Parathyroid adenoma (tissue), 2 donors: ENCODE results near the gene SEMA3E.

Experiments
- H2AFZ ChIP-seq: fragments of 300-600 bp; sonication (generic); one replicate; pipeline ENCODE4 v1.7.0; 2017; ENCODE audit warnings: antibody characterized with exemption, mild to moderate bottlenecking
- H3K27ac ChIP-seq: fragments of 300-600 bp; sonication (generic); one replicate; pipeline ENCODE4 v1.7.0; 2017
- H3K27me3 ChIP-seq: fragments of 300-600 bp; sonication (generic); one replicate; pipeline ENCODE4 v1.7.0; 2017; ENCODE audit warnings: low read length; ENCODE audit not compliant: control insufficient read depth, insufficient read depth
- H3K36me3 ChIP-seq: fragments of 300-600 bp; sonication (generic); one replicate; pipeline ENCODE4 v1.7.0; 2017; ENCODE audit warnings: low read length; ENCODE audit not compliant: control insufficient read depth, insufficient read depth
- H3K4me1 ChIP-seq: fragments of 300-600 bp; sonication (generic); one replicate; pipeline ENCODE4 v1.7.0; 2017; ENCODE audit warnings: control low read depth
- H3K4me2 ChIP-seq: fragments of 300-600 bp; sonication (generic); one replicate; pipeline ENCODE4 v1.7.0; 2017; ENCODE audit warnings: low read length
- H3K4me3 ChIP-seq: fragments of 300-600 bp; sonication (generic); one replicate; pipeline ENCODE4 v1.7.0; 2017; ENCODE audit warnings: low read depth, low read length
- H3K79me2 ChIP-seq: fragments of 300-600 bp; sonication (generic); one replicate; pipeline ENCODE4 v1.7.0; 2017; ENCODE audit warnings: control low read depth
- H3K9ac ChIP-seq: fragments of 300-600 bp; sonication (generic); one replicate; pipeline ENCODE4 v1.7.0; 2017; ENCODE audit warnings: mild to moderate bottlenecking
- H3K9me3 ChIP-seq: fragments of 300-600 bp; sonication (generic); one replicate; pipeline ENCODE4 v1.7.0; 2017; ENCODE audit warnings: low read length; ENCODE audit not compliant: control insufficient read depth
- TF ChIP-seq, protein P1 (sequence below): fragments of 300-600 bp; sonication (generic); IDR thresholded peaks from one replicate; pipeline ENCODE4 v1.7.0; 2017; ENCODE audit warnings: antibody characterized with exemption, mild to moderate bottlenecking
- donor health status: primary hyperparathyroidism.

The SEMA3E gene

DNA sequence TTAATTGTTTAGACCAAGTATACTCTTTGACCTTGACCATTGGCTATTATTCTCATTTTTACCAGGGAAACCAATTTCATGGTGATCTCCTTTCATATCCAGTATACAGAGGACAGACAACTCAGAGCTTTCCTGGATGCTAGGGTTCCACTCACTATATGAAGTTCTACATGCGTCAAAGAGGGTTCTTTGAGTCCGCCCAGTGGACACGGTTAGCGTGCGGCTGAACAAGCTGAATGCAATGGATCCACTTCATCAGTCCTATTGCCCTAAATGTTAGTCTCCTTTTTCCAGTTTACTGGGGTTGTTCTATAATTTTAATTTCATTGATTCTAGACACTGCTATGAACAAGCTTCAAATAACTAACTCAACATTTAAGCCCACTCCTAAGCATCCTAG, 323.9 kb downstream of the SEMA3E start:
- Histone ChIP-seq H3K27me3 (no peaks in the 10 kb centered on the region), H3K27ac (no peak overlapping the region), H3K36me3 (no peaks in the 10 kb centered on the region), H3K4me2 (no peak overlapping the region), H3K79me2 (no peaks in the 10 kb centered on the region), H3K4me1 (no peaks in the 10 kb centered on the region), H3K4me3 (no peak overlapping the region), H3K9me3 (no peaks in the 10 kb centered on the region), H3K9ac (no peak overlapping the region), H2AFZ (no peak overlapping the region)
- TF ChIP-seq, protein P1, sequence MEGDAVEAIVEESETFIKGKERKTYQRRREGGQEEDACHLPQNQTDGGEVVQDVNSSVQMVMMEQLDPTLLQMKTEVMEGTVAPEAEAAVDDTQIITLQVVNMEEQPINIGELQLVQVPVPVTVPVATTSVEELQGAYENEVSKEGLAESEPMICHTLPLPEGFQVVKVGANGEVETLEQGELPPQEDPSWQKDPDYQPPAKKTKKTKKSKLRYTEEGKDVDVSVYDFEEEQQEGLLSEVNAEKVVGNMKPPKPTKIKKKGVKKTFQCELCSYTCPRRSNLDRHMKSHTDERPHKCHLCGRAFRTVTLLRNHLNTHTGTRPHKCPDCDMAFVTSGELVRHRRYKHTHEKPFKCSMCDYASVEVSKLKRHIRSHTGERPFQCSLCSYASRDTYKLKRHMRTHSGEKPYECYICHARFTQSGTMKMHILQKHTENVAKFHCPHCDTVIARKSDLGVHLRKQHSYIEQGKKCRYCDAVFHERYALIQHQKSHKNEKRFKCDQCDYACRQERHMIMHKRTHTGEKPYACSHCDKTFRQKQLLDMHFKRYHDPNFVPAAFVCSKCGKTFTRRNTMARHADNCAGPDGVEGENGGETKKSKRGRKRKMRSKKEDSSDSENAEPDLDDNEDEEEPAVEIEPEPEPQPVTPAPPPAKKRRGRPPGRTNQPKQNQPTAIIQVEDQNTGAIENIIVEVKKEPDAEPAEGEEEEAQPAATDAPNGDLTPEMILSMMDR = no peak

DNA sequence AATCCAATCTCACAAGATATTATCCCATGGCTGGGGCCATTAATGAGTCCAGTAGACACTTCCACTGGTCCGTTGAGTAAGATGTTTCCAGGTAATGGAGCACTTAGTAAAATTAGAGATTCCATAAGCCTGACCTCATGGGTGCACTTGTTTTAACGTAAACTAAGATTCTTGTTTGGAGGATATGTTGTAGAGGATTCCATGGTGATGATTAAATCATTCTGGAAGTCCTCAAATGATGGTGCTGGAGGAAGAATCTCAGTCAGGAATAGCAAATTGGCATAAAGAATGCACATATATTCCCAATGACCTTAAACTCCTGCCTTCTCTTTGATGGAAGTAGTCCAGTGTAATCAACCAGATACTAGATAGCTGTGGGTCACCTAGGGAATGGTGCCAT, 324.3 kb downstream of the SEMA3E start:
- H3K79me2 ChIP-seq = no peaks in the 10 kb centered on the region
- H3K27ac ChIP-seq = no peak overlapping the region
- no peak overlapping the region for H3K4me2 ChIP-seq
- H3K4me1 ChIP-seq = no peaks in the 10 kb centered on the region
- H3K27me3 ChIP-seq = no peaks in the 10 kb centered on the region
- H3K9ac ChIP-seq = no peak overlapping the region
- H3K4me3 ChIP-seq = no peak overlapping the region
- H2AFZ ChIP-seq = no peak overlapping the region
- no peaks in the 10 kb centered on the region for H3K9me3 ChIP-seq
- no peaks in the 10 kb centered on the region for H3K36me3 ChIP-seq
- TF ChIP-seq, protein P1 = no peak

DNA sequence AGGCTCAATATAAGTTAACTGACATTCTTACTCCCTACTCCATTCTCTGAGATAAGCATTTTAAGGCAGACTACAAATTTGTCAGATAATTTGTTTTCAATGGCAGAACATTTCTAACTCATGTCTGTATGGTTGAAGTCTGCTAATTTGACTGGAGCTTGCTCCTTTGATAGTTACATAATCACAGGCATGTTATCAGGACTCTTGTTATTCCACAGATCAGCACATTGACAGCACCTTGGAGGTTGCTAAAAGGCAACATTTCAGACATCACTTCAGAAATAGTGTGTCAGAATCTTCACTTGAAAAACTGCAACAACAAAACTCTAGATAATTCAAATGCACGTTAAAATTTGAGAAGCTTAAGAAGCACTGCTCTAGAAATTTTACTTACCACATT, 327.9 kb downstream of the SEMA3E start:
- Histone ChIP-seq H3K36me3 (no peaks in the 10 kb centered on the region), H3K9me3 (no peaks in the 10 kb centered on the region), H2AFZ (no peak overlapping the region), H3K27me3 (no peaks in the 10 kb centered on the region), H3K27ac (no peak overlapping the region), H3K4me2 (no peak overlapping the region), H3K4me1 (no peaks in the 10 kb centered on the region), H3K79me2 (no peaks in the 10 kb centered on the region), H3K9ac (no peak overlapping the region), H3K4me3 (no peak overlapping the region)
- TF ChIP-seq, protein P1 = no peak

DNA sequence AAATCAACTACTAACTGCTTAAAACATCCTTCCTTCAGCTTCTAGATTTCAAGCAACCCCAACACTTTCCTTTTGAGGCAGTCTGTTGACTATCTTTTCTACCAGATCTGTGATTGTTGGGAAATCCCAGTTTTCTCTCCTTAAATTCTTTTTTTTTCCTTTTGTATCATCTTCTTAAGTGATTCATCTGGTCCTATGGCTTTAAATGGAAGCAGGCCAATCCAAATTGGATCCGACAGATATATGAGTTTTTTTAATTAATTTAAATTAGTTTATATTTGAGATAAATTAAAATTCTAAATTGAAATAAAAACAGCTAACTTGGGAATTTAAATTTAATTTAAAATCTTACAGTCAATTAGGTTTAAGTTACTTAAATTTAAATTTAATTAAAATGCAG, 335.0 kb downstream of the SEMA3E start:
- Histone ChIP-seq H3K9ac (no peak overlapping the region), H3K27ac (no peak overlapping the region), H3K4me2 (no peak overlapping the region), H3K79me2 (no peaks in the 10 kb centered on the region), H2AFZ (no peak overlapping the region), H3K4me1 (no peaks in the 10 kb centered on the region), H3K9me3 (no peaks in the 10 kb centered on the region), H3K27me3 (no peaks in the 10 kb centered on the region), H3K36me3 (no peaks in the 10 kb centered on the region), H3K4me3 (no peak overlapping the region)
- TF ChIP-seq, protein P1 = no peak
